SU-DHL-6 (cell line): ENCODE measurements around the gene PAWR.

ENCODE experiments used
- H2AFZ ChIP-seq: fragments of 200-600 bp; sonication (generic); 2 replicates; pipeline ENCODE4 v1.6.1; 2014; ENCODE audit warnings: low read depth, mild to moderate bottlenecking, moderate library complexity, mixed read lengths, antibody characterized with exemption, low read length; ENCODE audit not compliant: severe bottlenecking
- H3F3A ChIP-seq: fragments of 200-600 bp; shearing (Covaris generic); 2 replicates; pipeline ENCODE4 v1.6.0; 2016; ENCODE audit warnings: antibody characterized with exemption, mild to moderate bottlenecking; ENCODE audit not compliant: insufficient read depth
- H3K27ac ChIP-seq: fragments of 200-600 bp; sonication (generic); 2 replicates; pipeline ENCODE4 v1.5.1; 2016; ENCODE audit warnings: low read depth, mild to moderate bottlenecking, low read length, moderate library complexity, mixed read lengths
- H3K27me3 ChIP-seq: fragments of 200-600 bp; sonication (generic), shearing (Covaris generic); 2 replicates; pipeline ENCODE4 v1.6.0; 2014; ENCODE audit warnings: mild to moderate bottlenecking, low read length
- H3K36me3 ChIP-seq: fragments of 200-600 bp; sonication (generic); 2 replicates; pipeline ENCODE4 v1.6.1; 2014; ENCODE audit warnings: mild to moderate bottlenecking, low read length, mixed read lengths
- H3K4me2 ChIP-seq: fragments of 300-600, 200-600 bp; shearing (Covaris generic), sonication (generic); 2 replicates; pipeline ENCODE4 v1.6.0; 2014; ENCODE audit warnings: low read length, low read depth, mild to moderate bottlenecking; ENCODE audit not compliant: poor library complexity, severe bottlenecking
- H3K4me3 ChIP-seq: fragments of 200-600 bp; sonication (generic); 2 replicates; pipeline ENCODE4 v1.5.1; 2014; ENCODE audit warnings: antibody characterized with exemption, low read length, mild to moderate bottlenecking, mixed read lengths; ENCODE audit not compliant: insufficient read depth, poor library complexity, severe bottlenecking
- H3K79me2 ChIP-seq: fragments of 200-600 bp; sonication (generic); 2 replicates; pipeline ENCODE4 v1.6.1; 2014; ENCODE audit warnings: mild to moderate bottlenecking, low read length, moderate library complexity; ENCODE audit not compliant: insufficient read depth
- H3K9ac ChIP-seq: fragments of 200-600 bp; sonication (generic); 2 replicates; pipeline ENCODE4 v1.7.0; 2014; ENCODE audit warnings: mild to moderate bottlenecking, low read length
- H3K9me2 ChIP-seq: fragments of 200-600 bp; sonication (generic); replicated peaks from 2 replicates; pipeline ENCODE4 v1.6.1; 2014; ENCODE audit warnings: low read length; ENCODE audit not compliant: insufficient read depth
- H3K9me3 ChIP-seq: fragments of 200-600 bp; sonication (generic); 2 replicates; pipeline ENCODE4 v1.6.1; 2014; ENCODE audit warnings: low read length, mixed read lengths; ENCODE audit not compliant: insufficient read depth
- H4K20me1 ChIP-seq: fragments of 200-600 bp; sonication (generic); 2 replicates; pipeline ENCODE4 v1.6.1; 2014; ENCODE audit warnings: low read depth, mild to moderate bottlenecking, antibody characterized with exemption, low read length, moderate library complexity, mixed read lengths
- EZH2phosphoT487 ChIP-seq: fragments of 200-600 bp; sonication (generic), shearing (Covaris generic); conservative IDR thresholded peaks from 2 replicates; pipeline ENCODE4 v1.6.1; 2018; ENCODE audit warnings: mild to moderate bottlenecking, antibody characterized with exemption, low read length, moderate library complexity, mixed read lengths
- TF ChIP-seq, protein P1 (sequence below): fragments of 200-600 bp; sonication (generic); IDR thresholded peaks from one replicate; pipeline ENCODE4 v1.5.1; 2017; ENCODE audit warnings: antibody characterized with exemption, mild to moderate bottlenecking, low read length, moderate library complexity; ENCODE audit not compliant: insufficient read depth, poor library complexity, severe bottlenecking

PAWR gene

GRCh38 chr12:79555028-79555925 lies 135.5 kb downstream of the PAWR start:
- Histone ChIP-seq H4K20me1 (no peaks in the 10 kb centered on the region), H3K9me3 (no peaks in the 10 kb centered on the region), H3F3A (no peaks in the 10 kb centered on the region), H3K27ac (no peak overlapping the region), H3K36me3 (no peaks in the 10 kb centered on the region), H3K9me2 (no peaks in the 10 kb centered on the region), H3K9ac (no peak overlapping the region), H3K79me2 (no peaks in the 10 kb centered on the region), H3K27me3 (no peaks in the 10 kb centered on the region), H3K4me2 (no peak overlapping the region), H2AFZ (no peak overlapping the region), H3K4me3 (no peak overlapping the region)
- TF ChIP-seq EZH2phosphoT487, result no peak
- TF ChIP-seq, protein P1, sequence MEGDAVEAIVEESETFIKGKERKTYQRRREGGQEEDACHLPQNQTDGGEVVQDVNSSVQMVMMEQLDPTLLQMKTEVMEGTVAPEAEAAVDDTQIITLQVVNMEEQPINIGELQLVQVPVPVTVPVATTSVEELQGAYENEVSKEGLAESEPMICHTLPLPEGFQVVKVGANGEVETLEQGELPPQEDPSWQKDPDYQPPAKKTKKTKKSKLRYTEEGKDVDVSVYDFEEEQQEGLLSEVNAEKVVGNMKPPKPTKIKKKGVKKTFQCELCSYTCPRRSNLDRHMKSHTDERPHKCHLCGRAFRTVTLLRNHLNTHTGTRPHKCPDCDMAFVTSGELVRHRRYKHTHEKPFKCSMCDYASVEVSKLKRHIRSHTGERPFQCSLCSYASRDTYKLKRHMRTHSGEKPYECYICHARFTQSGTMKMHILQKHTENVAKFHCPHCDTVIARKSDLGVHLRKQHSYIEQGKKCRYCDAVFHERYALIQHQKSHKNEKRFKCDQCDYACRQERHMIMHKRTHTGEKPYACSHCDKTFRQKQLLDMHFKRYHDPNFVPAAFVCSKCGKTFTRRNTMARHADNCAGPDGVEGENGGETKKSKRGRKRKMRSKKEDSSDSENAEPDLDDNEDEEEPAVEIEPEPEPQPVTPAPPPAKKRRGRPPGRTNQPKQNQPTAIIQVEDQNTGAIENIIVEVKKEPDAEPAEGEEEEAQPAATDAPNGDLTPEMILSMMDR, result peak; percentile 27

GRCh38 chr12:79553863-79554574 lies 136.7 kb downstream of the PAWR start:
- H3K79me2 ChIP-seq, result no peaks in the 10 kb centered on the region
- H3K27ac ChIP-seq, result no peak overlapping the region
- no peak overlapping the region for H3K4me3 ChIP-seq
- no peaks in the 10 kb centered on the region for H3K27me3 ChIP-seq
- no peak overlapping the region for H3K9ac ChIP-seq
- no peaks in the 10 kb centered on the region for H3K9me3 ChIP-seq
- no peaks in the 10 kb centered on the region for H3K36me3 ChIP-seq
- TF ChIP-seq EZH2phosphoT487, result no peak
- TF ChIP-seq, protein P1, result no peak
- H3K4me2 ChIP-seq, result no peak overlapping the region
- no peaks in the 10 kb centered on the region for H4K20me1 ChIP-seq
- H3F3A ChIP-seq, result no peaks in the 10 kb centered on the region
- no peak overlapping the region for H2AFZ ChIP-seq
- no peaks in the 10 kb centered on the region for H3K9me2 ChIP-seq

DNA sequence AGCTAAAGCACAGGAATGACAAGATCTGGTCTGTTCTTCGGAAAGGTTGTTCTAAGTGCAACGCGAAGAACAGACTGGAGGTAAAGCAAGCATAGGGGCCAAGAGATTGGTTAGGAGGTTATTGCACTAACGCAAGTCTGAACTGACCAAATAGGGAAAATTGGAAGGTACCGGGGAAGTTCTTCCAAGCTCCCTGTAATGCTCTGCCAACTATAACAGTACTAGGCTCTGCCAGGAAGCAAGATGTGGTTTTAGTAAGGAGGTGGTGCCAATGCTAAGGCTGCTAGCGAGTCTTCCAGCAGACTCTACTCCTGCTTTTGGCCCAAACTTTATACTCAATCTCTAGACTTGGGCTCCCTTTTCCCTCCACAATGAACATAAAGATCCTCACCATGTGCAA lies 138.6 kb downstream of the PAWR start:
- no peak overlapping the region for H2AFZ ChIP-seq
- H3K4me2 ChIP-seq, result no peak overlapping the region
- no peak overlapping the region for H3K9ac ChIP-seq
- no peak overlapping the region for H3K4me3 ChIP-seq
- no peaks in the 10 kb centered on the region for H3K27me3 ChIP-seq
- H3F3A ChIP-seq, result no peaks in the 10 kb centered on the region
- no peaks in the 10 kb centered on the region for H3K79me2 ChIP-seq
- TF ChIP-seq, protein P1, result no peak
- TF ChIP-seq EZH2phosphoT487, result no peak
- no peaks in the 10 kb centered on the region for H3K36me3 ChIP-seq
- no peak overlapping the region for H3K27ac ChIP-seq
- no peaks in the 10 kb centered on the region for H3K9me2 ChIP-seq
- H4K20me1 ChIP-seq, result no peaks in the 10 kb centered on the region
- no peaks in the 10 kb centered on the region for H3K9me3 ChIP-seq
